PC-9 (cell line): ENCODE data around the gene GATA3.

Source experiments
- EZH2 ChIP-seq: fragments of 200-600 bp; sonication (generic); IDR thresholded peaks from 2 replicates; pipeline ENCODE4 v1.8.0; 2017; ENCODE audit warnings: antibody characterized with exemption, low read depth
- TF ChIP-seq, protein P1 (sequence below): fragments of 200-600 bp; sonication (generic); conservative IDR thresholded peaks from 2 replicates; pipeline ENCODE4 v1.6.1; 2017; ENCODE audit warnings: mixed run types, antibody characterized with exemption, mild to moderate bottlenecking, moderate library complexity

- no peak for TF ChIP-seq EZH2
- TF ChIP-seq, protein P1, sequence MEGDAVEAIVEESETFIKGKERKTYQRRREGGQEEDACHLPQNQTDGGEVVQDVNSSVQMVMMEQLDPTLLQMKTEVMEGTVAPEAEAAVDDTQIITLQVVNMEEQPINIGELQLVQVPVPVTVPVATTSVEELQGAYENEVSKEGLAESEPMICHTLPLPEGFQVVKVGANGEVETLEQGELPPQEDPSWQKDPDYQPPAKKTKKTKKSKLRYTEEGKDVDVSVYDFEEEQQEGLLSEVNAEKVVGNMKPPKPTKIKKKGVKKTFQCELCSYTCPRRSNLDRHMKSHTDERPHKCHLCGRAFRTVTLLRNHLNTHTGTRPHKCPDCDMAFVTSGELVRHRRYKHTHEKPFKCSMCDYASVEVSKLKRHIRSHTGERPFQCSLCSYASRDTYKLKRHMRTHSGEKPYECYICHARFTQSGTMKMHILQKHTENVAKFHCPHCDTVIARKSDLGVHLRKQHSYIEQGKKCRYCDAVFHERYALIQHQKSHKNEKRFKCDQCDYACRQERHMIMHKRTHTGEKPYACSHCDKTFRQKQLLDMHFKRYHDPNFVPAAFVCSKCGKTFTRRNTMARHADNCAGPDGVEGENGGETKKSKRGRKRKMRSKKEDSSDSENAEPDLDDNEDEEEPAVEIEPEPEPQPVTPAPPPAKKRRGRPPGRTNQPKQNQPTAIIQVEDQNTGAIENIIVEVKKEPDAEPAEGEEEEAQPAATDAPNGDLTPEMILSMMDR: no peak
Measured at GRCh38 chr10:8043569-8044306, 10.8 kb upstream of the GATA3 start.
